GM18526 (cell line): ENCODE results near the gene CAND2.

ENCODE experiments used
- POLR2A ChIP-seq: IDR thresholded peaks from 3 replicates; pipeline ENCODE4 v1.6.1; 2011; ENCODE audit not compliant: insufficient read length; ENCODE audit errors: extremely low read depth

The CAND2 gene

DNA sequence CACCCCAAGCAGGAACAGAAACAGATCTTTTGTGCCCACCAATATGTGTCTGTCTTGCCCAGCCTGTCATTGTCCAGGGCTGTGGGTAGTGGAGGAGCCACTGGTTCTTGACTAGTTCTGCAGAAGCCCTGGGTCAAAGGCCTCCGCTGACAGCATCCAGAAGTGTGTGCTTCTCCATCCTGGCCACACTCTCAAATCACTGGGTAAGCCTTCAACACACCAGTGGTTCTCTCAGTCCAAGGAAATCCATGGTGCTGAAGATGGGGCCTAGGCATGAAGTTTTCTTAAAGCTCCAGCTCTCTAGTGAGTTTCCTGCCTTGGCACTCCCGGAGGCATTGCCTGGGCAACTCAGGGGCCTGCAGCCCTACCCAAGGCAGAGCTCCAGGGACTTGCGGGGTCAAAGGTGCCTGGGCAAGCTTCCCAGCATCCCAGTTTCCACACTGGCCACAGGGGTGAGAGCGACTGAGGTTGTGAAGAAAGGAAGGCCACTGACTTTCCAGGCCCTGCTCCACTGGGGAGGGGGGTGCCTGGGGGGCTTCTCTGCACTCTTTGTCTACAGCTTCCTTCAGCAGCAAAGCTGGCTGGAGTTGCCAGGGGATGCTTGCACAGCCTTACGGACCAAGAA is 82.8 kb downstream of the CAND2 start:
- TF ChIP-seq POLR2A: no peak

DNA sequence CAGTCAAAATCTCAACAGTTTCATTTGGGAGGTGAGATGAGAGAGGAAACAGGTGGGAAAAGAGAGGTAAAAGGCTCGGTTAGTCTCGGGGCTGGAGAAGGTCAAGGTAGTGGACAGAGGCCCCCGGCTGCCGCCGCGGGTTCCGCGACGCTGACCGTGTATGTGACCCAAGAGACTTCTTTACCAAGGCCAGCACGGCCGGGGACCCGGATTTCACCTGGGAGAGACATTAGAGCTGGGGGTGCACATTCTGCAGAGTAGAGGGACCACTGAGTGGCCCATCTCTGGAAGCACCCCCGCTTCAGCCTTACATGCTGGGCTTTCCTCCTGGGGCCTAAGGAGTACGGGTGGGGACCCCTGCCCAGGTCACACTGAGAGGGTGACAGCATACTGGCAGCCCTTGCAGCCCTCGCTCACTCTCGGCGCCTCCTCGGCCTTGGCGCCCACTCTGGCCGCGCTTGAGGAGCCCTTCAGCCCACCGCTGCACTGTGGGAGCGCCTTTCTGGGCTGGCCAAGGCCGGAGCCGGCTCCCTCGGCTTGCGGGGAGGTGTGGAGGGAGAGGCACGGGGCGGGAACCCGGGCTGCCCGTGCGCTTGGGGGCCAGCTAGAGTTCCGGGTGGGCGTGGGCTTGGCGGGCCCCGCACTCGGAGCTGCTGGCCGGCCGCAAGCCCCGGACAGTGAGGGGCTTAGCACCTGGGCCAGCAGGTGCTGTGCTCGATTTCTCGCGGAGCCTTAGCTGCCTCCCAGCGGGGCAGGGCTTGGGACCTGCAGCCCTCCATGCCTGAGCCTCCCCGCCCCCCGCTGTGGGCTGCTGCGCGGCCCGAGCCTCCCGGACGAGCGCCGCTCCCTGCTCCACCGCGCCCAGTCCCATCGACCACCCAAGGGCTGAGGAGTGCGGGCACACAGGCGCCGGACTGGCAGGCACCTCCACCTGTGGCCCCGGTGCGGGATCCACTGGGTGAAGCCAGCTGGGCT is 86.1 kb downstream of the CAND2 start:
- TF ChIP-seq POLR2A: no peak

DNA sequence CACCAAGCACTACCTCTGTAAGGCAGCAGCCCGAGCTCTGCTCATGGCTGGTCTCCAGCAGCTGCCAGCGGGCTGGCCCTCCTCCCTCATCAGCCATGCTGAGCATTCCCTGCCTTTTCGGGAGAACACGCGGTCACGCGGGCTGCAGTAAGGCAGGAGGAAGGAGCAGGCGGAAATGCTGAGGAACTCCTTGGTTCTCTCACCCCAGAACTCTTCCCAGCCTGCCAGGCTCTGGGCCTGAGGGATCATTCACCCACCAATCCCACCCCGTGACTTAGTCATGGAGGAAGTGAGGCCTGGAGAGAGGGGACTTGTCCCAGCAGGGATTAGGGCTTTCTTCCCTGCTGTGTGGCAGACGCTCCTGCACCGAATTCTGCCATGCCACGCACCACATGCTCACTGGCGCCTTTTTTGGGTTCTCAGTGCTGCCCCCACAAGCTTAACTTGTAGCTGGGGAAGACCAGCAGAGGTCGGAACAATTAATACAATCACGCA is 87.8 kb downstream of the CAND2 start:
- no peak for TF ChIP-seq POLR2A
